Testis (tissue), 3 donors: Measurements from ENCODE around the gene RASAL3. TPM values are rescaled to one million over a fixed set of nuclear protein-coding genes. Genes with fewer than 3 reads are reported as not detected.

ENCODE experiments used
- DNase-seq: peaks from one replicate; pipeline ENCODE4 v3.0.0-alpha.2; 2019
- H3K27ac ChIP-seq, 2 donors: fragments of 200-600 bp; sonication (generic); one replicate each; pipeline ENCODE4 v1.5.1; 2019
- H3K27me3 ChIP-seq: fragments of 200-600 bp; sonication (generic); one replicate; pipeline ENCODE4 v1.5.1; 2019
- H3K36me3 ChIP-seq: fragments of 200-600 bp; sonication (generic); one replicate; pipeline ENCODE4 v1.5.1; 2017; ENCODE audit warnings: low read depth; ENCODE audit errors: missing control alignments
- H3K4me1 ChIP-seq: fragments of 200-600 bp; sonication (generic); one replicate; pipeline ENCODE4 v1.5.1; 2019
- H3K4me3 ChIP-seq, 2 donors: fragments of 200-600 bp; sonication (generic); one replicate each; pipeline ENCODE4 v1.5.1; 2017 to 2019
- H3K9me3 ChIP-seq: fragments of 200-600 bp; sonication (generic); one replicate; pipeline ENCODE4 v1.5.1; 2017
- POLR2A ChIP-seq: fragments of 450-650 bp; IDR thresholded peaks from one replicate; pipeline ENCODE4 v1.6.1; 2017; ENCODE audit warnings: antibody characterized with exemption, mild to moderate bottlenecking, moderate library complexity
- WGBS, 2 donors: methylation state at CpG; one replicate each; pipeline ENCODE4 v1.1.5; 2018; 5-methylcytosine and 5-hydroxymethylcytosine counted together
- intact Hi-C: fragments of 100-400 bp; cut with DNase I; formaldehyde crosslinking; loops from one replicate; pipeline ENCODE4 v1.15.1; 2023; ENCODE audit warnings: low total_unique reads
- polyA plus RNA-seq: library from polyadenylated mRNA; stranded (reverse); fragments of 350-450 nt; fragmentation: Illumina TruSeq; extraction: RNeasy Lipid Tissue Mini Kit (QIAGEN cat#74804); gene quantifications from one replicate; pipeline ENCODE4 v1.2.3, GENCODE V29; 2014; ENCODE audit warnings: low read depth, low replicate concordance; ENCODE audit not compliant: insufficient read depth
- total RNA-seq, 2 donors: library from RNA; depleted of rRNA; stranded (reverse); fragments of >200 nt; gene quantifications; one replicate each; pipeline ENCODE4 v1.2.3, GENCODE V29; 2016
- TF ChIP-seq, protein P1 (sequence below), 3 experiments: fragments of 450-650 bp in 2 of 3; fragments of 200-600 bp in 1 of 3; sonication (generic) in 1 of 3; IDR thresholded peaks; one replicate each; pipeline ENCODE4 v1.5.1; 2016 to 2019; ENCODE audit warnings: antibody characterized with exemption in 3 of 3, mild to moderate bottlenecking in 2 of 3, moderate library complexity in 1 of 3

The RASAL3 gene
- total and polyA plus RNA-seq, 3 donors from 2014 or later, result 1.4 to 2.7 (median 2.0) TPM

DNA sequence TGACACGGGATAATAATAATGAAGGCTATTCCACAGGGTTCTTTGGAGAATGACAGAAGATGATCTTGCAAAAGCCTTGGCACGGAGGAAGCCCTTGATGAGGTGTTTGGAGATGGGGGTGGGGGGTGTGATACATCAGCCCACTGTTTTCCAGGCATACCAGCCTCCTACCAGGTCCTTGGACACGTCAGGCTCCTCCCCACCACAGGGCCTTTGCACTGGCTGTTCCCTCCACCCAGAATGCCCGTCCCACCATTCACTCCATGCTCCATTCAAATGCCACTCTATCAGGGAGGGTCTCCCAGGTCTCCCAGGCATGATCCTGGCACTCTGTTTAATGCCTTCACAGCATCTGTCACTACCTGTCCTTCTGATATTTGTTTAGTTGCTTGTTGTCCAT is 17.3 kb downstream of the RASAL3 start:
- WGBS, 2 donors, result 83 to 84% methylated on average over 3 to 4 of the region's 4 CpGs
- TF ChIP-seq, protein P1, sequence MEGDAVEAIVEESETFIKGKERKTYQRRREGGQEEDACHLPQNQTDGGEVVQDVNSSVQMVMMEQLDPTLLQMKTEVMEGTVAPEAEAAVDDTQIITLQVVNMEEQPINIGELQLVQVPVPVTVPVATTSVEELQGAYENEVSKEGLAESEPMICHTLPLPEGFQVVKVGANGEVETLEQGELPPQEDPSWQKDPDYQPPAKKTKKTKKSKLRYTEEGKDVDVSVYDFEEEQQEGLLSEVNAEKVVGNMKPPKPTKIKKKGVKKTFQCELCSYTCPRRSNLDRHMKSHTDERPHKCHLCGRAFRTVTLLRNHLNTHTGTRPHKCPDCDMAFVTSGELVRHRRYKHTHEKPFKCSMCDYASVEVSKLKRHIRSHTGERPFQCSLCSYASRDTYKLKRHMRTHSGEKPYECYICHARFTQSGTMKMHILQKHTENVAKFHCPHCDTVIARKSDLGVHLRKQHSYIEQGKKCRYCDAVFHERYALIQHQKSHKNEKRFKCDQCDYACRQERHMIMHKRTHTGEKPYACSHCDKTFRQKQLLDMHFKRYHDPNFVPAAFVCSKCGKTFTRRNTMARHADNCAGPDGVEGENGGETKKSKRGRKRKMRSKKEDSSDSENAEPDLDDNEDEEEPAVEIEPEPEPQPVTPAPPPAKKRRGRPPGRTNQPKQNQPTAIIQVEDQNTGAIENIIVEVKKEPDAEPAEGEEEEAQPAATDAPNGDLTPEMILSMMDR (IDR thresholded peaks at IDR 0.05), result no peak
- no peak for TF ChIP-seq POLR2A
- no peak overlapping the region for H3K4me3 ChIP-seq
- no peaks in the 10 kb centered on the region for H3K9me3 ChIP-seq
- H3K27me3 ChIP-seq, result no peaks in the 10 kb centered on the region
- peaks cover 6% of the 10 kb centered on the region for H3K4me1 ChIP-seq
- no peaks in the 10 kb centered on the region for H3K36me3 ChIP-seq
- no peak overlapping the region for H3K27ac ChIP-seq
- no peak for DNase-seq
- intact Hi-C loops, result no loop called here

DNA sequence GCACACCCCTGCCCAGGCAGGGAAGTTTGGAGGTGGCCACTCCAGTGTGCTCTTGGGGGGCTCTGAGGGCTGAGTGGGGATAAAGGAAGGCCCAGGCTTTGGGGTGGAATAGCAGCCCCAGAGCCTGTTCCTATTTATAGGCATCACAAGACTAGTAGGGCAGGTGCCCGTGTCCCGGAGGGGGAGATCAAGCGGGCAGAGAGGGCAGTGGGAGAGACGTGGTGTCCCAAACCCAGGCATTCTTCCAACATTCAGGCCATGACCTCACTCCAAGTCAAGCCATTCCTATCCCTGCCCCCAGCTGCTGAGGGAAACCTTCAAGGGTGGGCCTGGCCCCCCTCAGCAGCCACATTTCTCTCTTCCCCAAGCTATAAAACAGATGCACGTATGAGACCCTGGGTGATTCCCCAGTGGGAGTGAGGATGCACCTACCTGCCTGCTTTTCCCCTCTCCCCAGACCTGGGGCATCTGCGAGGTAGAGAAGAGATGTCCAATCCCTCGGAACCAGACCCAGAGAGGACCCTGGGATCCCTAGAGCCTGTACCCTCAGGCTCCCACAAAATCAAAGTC is 18.5 kb downstream of the RASAL3 start:
- DNase-seq, result peak; percentile 46
- TF ChIP-seq, protein P1 (IDR thresholded peaks at IDR 0.05), result no peak
- no peak for TF ChIP-seq POLR2A
- no peaks in the 10 kb centered on the region for H3K36me3 ChIP-seq
- H3K4me3 ChIP-seq, result no peak overlapping the region
- no peak overlapping the region for H3K27ac ChIP-seq
- H3K9me3 ChIP-seq, result no peaks in the 10 kb centered on the region
- no peaks in the 10 kb centered on the region for H3K27me3 ChIP-seq
- intact Hi-C loops, result no loop called here
- H3K4me1 ChIP-seq, result peaks cover 6% of the 10 kb centered on the region
- WGBS, 2 donors, result 52 to 63% methylated on average over 4 to 7 of the region's 7 CpGs

DNA sequence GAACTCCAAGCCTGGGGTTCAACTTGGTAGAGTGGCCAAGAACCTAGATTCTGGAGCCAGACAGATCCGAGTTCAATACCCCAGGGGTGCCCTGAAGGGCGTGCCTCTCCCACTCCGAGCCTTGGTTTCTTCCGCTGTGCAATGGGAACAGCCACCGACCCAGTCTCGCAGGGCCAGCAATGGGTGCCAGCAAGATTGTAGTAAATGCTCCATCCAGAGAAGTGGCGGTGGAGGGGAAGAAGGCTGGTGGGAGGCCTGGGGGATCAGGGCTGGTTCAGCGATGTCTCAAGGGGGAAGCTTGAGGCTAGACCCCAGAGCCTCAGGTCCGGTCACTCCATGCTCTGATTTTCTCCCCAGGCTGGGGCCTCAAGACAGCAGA is 19.1 kb downstream of the RASAL3 start:
- Histone ChIP-seq H3K27ac (no peak overlapping the region), H3K9me3 (no peaks in the 10 kb centered on the region), H3K4me1 (peaks cover 6% of the 10 kb centered on the region), H3K4me3 (no peak overlapping the region), H3K27me3 (no peaks in the 10 kb centered on the region), H3K36me3 (no peaks in the 10 kb centered on the region)
- TF ChIP-seq POLR2A, result no peak
- TF ChIP-seq, protein P1 (IDR thresholded peaks at IDR 0.05), result no peak
- no peak for DNase-seq
- WGBS, 2 donors, result 84 to 92% methylated on average over 8 to 9 of the region's 9 CpGs
- intact Hi-C loops, result no loop called here

DNA sequence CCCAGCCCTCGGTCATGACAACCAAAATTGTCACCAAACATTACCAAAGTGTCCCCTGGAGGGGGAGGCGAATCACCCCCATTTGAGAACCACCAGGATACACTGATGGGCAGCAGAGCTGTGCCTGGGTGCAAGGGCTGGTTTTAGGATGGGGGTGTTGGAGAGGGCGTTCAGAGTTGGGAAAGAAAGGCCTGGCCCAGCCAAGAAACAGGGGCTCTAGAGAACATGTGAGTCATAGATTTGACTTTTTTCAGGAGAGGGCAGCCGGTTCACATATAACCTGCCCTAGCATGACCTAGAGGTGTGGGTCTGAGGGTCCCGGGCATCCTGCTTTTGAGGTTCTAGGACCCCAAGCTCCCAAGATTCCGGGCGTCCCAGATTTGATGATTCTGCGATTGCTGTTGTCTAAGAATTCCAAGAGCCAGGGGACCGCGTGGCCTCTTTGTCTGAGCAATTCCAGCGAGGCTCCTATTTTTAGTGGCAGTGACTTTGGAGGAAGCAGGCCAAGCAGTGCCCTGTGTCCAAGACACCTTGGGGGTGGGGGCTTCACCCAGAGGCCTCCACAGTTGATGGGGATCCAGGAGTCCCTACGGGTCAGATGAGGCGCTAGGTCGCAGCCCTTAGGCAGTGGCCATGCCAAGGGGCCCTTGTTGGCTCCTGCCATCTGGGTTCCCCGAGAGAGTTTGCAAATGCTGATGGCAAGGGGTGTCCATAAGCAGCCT is 19.7 kb downstream of the RASAL3 start:
- TF ChIP-seq POLR2A, result no peak
- TF ChIP-seq, protein P1 (IDR thresholded peaks at IDR 0.05), result no peak
- H3K27me3 ChIP-seq, result no peaks in the 10 kb centered on the region
- DNase-seq, result no peak
- no peak overlapping the region for H3K27ac ChIP-seq
- WGBS, 2 donors, result 93 to 94% methylated on average over 12 to 15 of the region's 15 CpGs
- no peaks in the 10 kb centered on the region for H3K9me3 ChIP-seq
- H3K4me3 ChIP-seq, result no peak overlapping the region
- no peaks in the 10 kb centered on the region for H3K36me3 ChIP-seq
- peaks cover 6% of the 10 kb centered on the region for H3K4me1 ChIP-seq
- intact Hi-C loops, result no loop called here

DNA sequence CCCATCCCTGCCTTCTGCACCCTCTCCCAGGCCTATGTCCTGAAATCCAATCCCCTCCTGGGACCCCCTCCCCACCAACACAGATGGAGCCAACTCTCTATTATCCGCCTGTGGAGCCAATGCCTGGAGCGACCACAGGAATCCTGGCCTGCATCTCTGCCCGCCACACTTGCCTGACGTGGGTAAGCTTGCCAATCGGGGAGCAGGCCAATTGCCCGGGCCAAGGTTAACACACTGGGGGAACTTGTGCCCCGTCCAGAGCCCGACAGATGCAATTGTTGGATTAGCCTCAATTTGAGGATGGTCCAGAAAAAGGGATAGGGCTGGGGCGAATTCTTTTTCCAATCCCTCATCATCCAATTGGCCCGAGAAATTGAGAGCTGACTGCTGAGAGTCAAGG is 20.5 kb downstream of the RASAL3 start:
- Histone ChIP-seq H3K36me3 (no peaks in the 10 kb centered on the region), H3K27ac (no peak overlapping the region), H3K27me3 (no peaks in the 10 kb centered on the region), H3K9me3 (no peaks in the 10 kb centered on the region), H3K4me3 (no peak overlapping the region), H3K4me1 (peaks cover under 1% of the 10 kb centered on the region)
- 82% methylated on average over 10 of the region's 10 CpGs for WGBS, 2 donors
- intact Hi-C loops, result no loop called here
- TF ChIP-seq POLR2A, result no peak
- TF ChIP-seq, protein P1 (IDR thresholded peaks at IDR 0.05), result no peak
- no peak for DNase-seq
